GM19324 (cell line): Measurements from ENCODE around the gene BBLN.
"Not testable (repeated sequence)": the region's sequence is repeated elsewhere in the genome, so short reads cannot be mapped to it uniquely, and the experiment has no call there.

ENCODE experiments used
- ATAC-seq: cut with Tn5 transposase; IDR thresholded peaks from one replicate; pipeline ENCODE4 v1.9.1; 2021; ENCODE audit warnings: mild to moderate bottlenecking, moderate library complexity; ENCODE audit not compliant: unreplicated experiment, low FRiP score

Gene BBLN

GRCh38 chr9:128159784-128160602 is at the start of gene BBLN:
Gene BBLN (plus strand): TSS chr9:128160265. CDS start chr9:128160408, 143 bp downstream.
- ATAC-seq, result peak; percentile 78

- ATAC-seq, result not testable (repeated sequence)
These were observed 48.3 kb upstream of the BBLN start for GRCh38 chr9:128111726-128112125.

GRCh38 chr9:128113526-128114325 is 46.3 kb upstream of the BBLN start:
- ATAC-seq, result no peak

GRCh38 chr9:128114326-128115186 is 45.5 kb upstream of the BBLN start:
- ATAC-seq, result no peak

GRCh38 chr9:128115187-128116103 is 44.6 kb upstream of the BBLN start:
- ATAC-seq, result no peak

GRCh38 chr9:128116104-128117083 is 43.7 kb upstream of the BBLN start:
- no peak for ATAC-seq

- no peak for ATAC-seq
These were observed 42.2 kb upstream of the BBLN start for GRCh38 chr9:128117613-128118471.

GRCh38 chr9:128118472-128118857 is 41.6 kb upstream of the BBLN start:
- no peak for ATAC-seq

GRCh38 chr9:128118971-128119665 is 40.9 kb upstream of the BBLN start:
- ATAC-seq, result no peak

- no peak for ATAC-seq
These were observed 39.9 kb upstream of the BBLN start for GRCh38 chr9:128120061-128120740.

- no peak for ATAC-seq
These were observed 39.2 kb upstream of the BBLN start for GRCh38 chr9:128120741-128121465.

- no peak for ATAC-seq
These were observed 38.6 kb upstream of the BBLN start for GRCh38 chr9:128121466-128121810.

- no peak for ATAC-seq
These were observed 37.9 kb upstream of the BBLN start for GRCh38 chr9:128121924-128122808.

- no peak for ATAC-seq
These were observed 37.3 kb upstream of the BBLN start for GRCh38 chr9:128122809-128123175.

GRCh38 chr9:128123451-128124080 is 36.5 kb upstream of the BBLN start:
- ATAC-seq, result no peak
